Urinary bladder (tissue), 4 donors: ENCODE measurements around the gene ALDH3A2. TPM values are rescaled to one million over a fixed set of nuclear protein-coding genes. Genes with fewer than 3 reads are reported as not detected.
A peak's percentile ranks its signal among the peaks of the same experiment; 100 is the strongest.

ENCODE experiments used
- DNase-seq: peaks from one replicate; pipeline ENCODE4 v3.0.0-alpha.2; 2015; ENCODE audit errors: extremely low spot score
- H3K27ac ChIP-seq: one replicate; pipeline ENCODE4 v1.5.1; 2013; ENCODE audit warnings: low read depth, mild to moderate bottlenecking, moderate library complexity
- H3K36me3 ChIP-seq: one replicate; pipeline ENCODE4 v1.6.1; 2013; ENCODE audit warnings: mild to moderate bottlenecking, moderate library complexity; ENCODE audit not compliant: insufficient read depth
- H3K4me1 ChIP-seq: one replicate; pipeline ENCODE4 v1.6.1; 2013; ENCODE audit warnings: mild to moderate bottlenecking, moderate library complexity; ENCODE audit not compliant: insufficient read depth
- H3K4me3 ChIP-seq: one replicate; pipeline ENCODE4 v1.5.1; 2013; ENCODE audit warnings: low read depth, low read length
- WGBS: extraction: QIAGEN DNeasy Blood & Tissue Kit; methylation state at CpG from one replicate; pipeline ENCODE4 v1.1.7; 2013; 5-methylcytosine and 5-hydroxymethylcytosine counted together
- polyA plus RNA-seq: library from polyadenylated mRNA; stranded (reverse); fragments of 200-250 nt; gene quantifications from one replicate; pipeline ENCODE4 v1.2.3, GENCODE V29; 2013
- total RNA-seq: library from RNA; depleted of rRNA; stranded (reverse); fragments of >200 nt; gene quantifications from one replicate; pipeline ENCODE4 v1.2.3, GENCODE V29; 2014
- donor health status: healthy with polysubstance abuse.
- donor health status: healthy.

ALDH3A2 gene
- total RNA-seq, result 92.0 TPM
- 43.7 TPM for polyA plus RNA-seq

- H3K27ac ChIP-seq, result peak within 1 kb of the TSS; percentile 80
- under 1% methylated on average over 71 of the region's 71 CpGs for WGBS
- no peaks in the 10 kb centered on the region for H3K4me1 ChIP-seq
- H3K36me3 ChIP-seq, result no peaks in the 10 kb centered on the region
- DNase-seq, result peak; percentile 80
- H3K4me3 ChIP-seq, result peak within 1 kb of the TSS; percentile 66
These were observed at the start of gene ALDH3A2 for GRCh38 chr17:19648475-19649273. Gene ALDH3A2, plus strand, starts transcription at chr17:19648751. Its CDS starts 221 bp downstream, at chr17:19648972.

DNA sequence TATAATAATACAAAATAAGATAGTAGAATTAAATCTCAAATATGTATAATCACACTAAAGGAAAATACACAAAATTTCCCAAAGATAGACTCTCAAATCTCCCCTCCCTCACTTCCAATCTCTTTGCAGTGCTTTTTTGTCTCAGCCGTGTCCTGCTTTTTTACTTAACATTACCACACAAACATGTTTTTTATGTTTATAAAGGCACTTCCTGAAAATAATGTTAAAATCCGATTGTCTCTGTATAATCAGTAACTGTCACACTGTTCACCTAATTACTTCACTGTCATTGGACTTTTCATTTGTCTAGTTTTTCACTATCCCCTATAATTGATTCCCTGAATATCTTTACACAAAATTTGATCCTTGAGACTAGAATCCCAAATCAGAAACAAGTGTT, 38.2 kb upstream of the ALDH3A2 start:
- 56% methylated on average over 2 of the region's 2 CpGs for WGBS
- Histone ChIP-seq H3K36me3 (no peaks in the 10 kb centered on the region), H3K27ac (no peak overlapping the region), H3K4me1 (no peaks in the 10 kb centered on the region), H3K4me3 (no peak overlapping the region)
- DNase-seq, result no peak

DNA sequence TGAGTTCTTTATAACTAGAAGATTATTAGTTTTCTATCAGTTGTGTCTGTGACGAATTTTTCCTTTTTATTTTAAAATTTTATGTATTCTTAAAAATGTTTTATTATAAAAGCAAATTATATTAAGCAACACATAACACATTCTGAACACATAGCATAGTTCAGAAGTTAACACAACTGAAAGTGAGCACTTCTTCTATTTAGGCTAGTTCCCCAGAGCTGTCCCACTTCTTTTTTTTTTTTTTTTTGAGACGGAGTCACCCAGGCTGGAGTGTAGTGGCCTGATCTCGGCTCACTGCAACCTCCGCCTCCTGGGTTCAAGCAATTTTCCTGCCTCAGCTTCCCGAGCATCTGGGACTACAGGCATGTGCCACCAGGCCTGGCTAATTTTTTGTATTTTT, 37.7 kb upstream of the ALDH3A2 start:
- Histone ChIP-seq H3K36me3 (no peaks in the 10 kb centered on the region), H3K4me1 (no peaks in the 10 kb centered on the region), H3K4me3 (no peak overlapping the region), H3K27ac (no peak overlapping the region)
- DNase-seq, result no peak
- 87% methylated on average over 5 of the region's 5 CpGs for WGBS

GRCh38 chr17:19613979-19614378, 34.6 kb upstream of the ALDH3A2 start:
- Histone ChIP-seq H3K4me1 (no peaks in the 10 kb centered on the region), H3K36me3 (no peaks in the 10 kb centered on the region), H3K27ac (no peak overlapping the region), H3K4me3 (no peak overlapping the region)
- WGBS, result 83% methylated on average over 10 of the region's 10 CpGs
- DNase-seq, result no peak

- DNase-seq, result no peak
- no peaks in the 10 kb centered on the region for H3K4me1 ChIP-seq
- no peaks in the 10 kb centered on the region for H3K36me3 ChIP-seq
- no peak overlapping the region for H3K4me3 ChIP-seq
- H3K27ac ChIP-seq, result no peak overlapping the region
- whole genome bisulfite sequencing, result 91% methylated on average over 4 of the region's 4 CpGs
These were observed 33.7 kb upstream of the ALDH3A2 start for GRCh38 chr17:19614900-19615299.

DNA sequence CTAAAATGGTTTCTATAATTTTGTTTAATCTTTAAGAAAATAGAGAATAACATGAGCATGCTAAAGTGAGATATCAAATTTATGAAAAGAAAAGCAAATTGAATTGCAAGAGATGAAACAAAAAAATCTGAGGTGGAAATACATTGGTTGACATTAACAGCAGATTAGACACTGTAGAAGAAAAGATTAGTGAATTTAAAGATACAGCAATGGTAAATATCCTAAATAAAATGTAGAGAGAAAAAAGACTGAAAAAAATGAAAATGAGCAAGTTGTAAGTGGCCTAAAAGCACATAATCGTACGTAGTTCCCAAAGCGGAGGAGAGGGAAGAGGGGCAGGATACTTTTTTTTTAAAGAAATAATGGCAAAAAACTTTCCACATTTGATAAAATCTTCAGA, 30.5 kb upstream of the ALDH3A2 start:
- Histone ChIP-seq H3K36me3 (no peaks in the 10 kb centered on the region), H3K27ac (no peak overlapping the region), H3K4me1 (no peaks in the 10 kb centered on the region), H3K4me3 (no peak overlapping the region)
- no peak for DNase-seq
- WGBS, result 96% methylated on average over 3 of the region's 3 CpGs

GRCh38 chr17:19619705-19620325, 28.7 kb upstream of the ALDH3A2 start:
- DNase-seq, result no peak
- H3K4me3 ChIP-seq, result no peak overlapping the region
- H3K4me1 ChIP-seq, result no peaks in the 10 kb centered on the region
- 49% methylated on average over 2 of the region's 2 CpGs for WGBS
- no peaks in the 10 kb centered on the region for H3K36me3 ChIP-seq
- H3K27ac ChIP-seq, result no peak overlapping the region

GRCh38 chr17:19621697-19622096, 26.9 kb upstream of the ALDH3A2 start:
- WGBS, result 100% methylated on average over 1 of the region's 1 CpG
- no peaks in the 10 kb centered on the region for H3K36me3 ChIP-seq
- no peaks in the 10 kb centered on the region for H3K4me1 ChIP-seq
- no peak overlapping the region for H3K27ac ChIP-seq
- H3K4me3 ChIP-seq, result no peak overlapping the region
- DNase-seq, result no peak

DNA sequence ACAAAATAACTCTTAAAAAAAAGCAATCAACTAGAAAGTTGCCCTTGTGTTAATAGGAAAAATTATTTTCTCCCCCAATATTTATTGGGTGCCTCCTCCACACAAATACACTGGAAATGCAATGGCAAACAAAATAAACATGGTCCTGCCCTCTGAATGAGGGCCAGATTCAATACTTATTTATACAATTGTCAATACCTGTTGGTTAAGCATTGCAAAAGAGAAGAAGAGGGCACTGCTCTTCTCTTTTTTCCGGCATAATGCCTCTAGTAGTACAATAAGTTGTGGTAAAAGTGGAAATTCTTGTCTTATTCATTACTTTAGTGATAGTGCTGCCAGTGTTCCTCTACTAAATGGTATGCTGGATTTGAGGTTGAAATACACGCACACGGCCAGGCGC, 22.5 kb upstream of the ALDH3A2 start:
- H3K27ac ChIP-seq, result no peak overlapping the region
- H3K4me1 ChIP-seq, result no peaks in the 10 kb centered on the region
- 95% methylated on average over 4 of the region's 4 CpGs for WGBS
- H3K36me3 ChIP-seq, result no peaks in the 10 kb centered on the region
- H3K4me3 ChIP-seq, result no peak overlapping the region
- DNase-seq, result no peak

GRCh38 chr17:19629449-19629848, 19.1 kb upstream of the ALDH3A2 start:
- Histone ChIP-seq H3K27ac (no peak overlapping the region), H3K36me3 (no peaks in the 10 kb centered on the region), H3K4me1 (no peaks in the 10 kb centered on the region), H3K4me3 (no peak overlapping the region)
- no peak for DNase-seq
- WGBS, result 42% methylated on average over 3 of the region's 3 CpGs

GRCh38 chr17:19630035-19630434, 18.5 kb upstream of the ALDH3A2 start:
- no peak for DNase-seq
- WGBS, result 87% methylated on average over 4 of the region's 4 CpGs
- Histone ChIP-seq H3K4me3 (no peak overlapping the region), H3K4me1 (no peaks in the 10 kb centered on the region), H3K27ac (no peak overlapping the region), H3K36me3 (no peaks in the 10 kb centered on the region)

- H3K4me3 ChIP-seq, result no peak overlapping the region
- WGBS, result 98% methylated on average over 1 of the region's 1 CpG
- DNase-seq, result no peak
- no peaks in the 10 kb centered on the region for H3K4me1 ChIP-seq
- H3K36me3 ChIP-seq, result no peaks in the 10 kb centered on the region
- no peak overlapping the region for H3K27ac ChIP-seq
These were observed 17.9 kb upstream of the ALDH3A2 start for GRCh38 chr17:19630661-19631060.

GRCh38 chr17:19631905-19632304, 16.6 kb upstream of the ALDH3A2 start:
- no peak overlapping the region for H3K27ac ChIP-seq
- H3K4me1 ChIP-seq, result no peaks in the 10 kb centered on the region
- DNase-seq, result no peak
- H3K36me3 ChIP-seq, result no peaks in the 10 kb centered on the region
- 73% methylated on average over 2 of the region's 2 CpGs for WGBS
- no peak overlapping the region for H3K4me3 ChIP-seq

DNA sequence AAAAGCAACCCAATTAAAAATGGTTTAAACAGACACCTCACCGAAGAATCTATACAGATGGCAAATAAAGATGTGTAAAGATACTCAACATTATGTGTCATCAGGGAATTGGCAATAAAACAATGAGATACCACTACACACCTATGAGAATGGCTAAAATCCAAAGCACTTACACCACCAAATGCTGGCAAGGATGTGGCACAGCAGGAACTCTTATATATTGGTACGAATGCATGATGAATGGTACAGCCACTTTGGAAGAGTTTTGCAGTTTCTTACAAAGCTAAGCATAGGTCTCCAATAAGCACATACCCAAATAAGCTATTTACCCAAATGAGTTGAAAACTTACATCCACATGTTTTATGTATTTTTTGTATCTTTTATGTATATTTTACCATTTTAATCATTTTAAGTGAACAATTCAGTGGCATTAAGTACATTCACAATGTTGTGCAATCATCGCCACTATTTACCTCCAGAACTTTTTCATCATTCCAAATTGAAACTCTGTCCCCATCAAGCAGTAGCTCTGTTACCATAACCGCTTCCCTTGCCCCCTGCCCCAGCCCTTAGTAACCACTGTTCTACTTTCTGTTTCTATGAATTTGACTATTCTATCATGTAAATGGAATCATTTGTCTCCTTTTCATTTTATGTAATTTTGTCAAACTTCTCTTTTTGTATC, 6.7 kb upstream of the ALDH3A2 start:
- 80% methylated on average over 4 of the region's 4 CpGs for WGBS
- Histone ChIP-seq H3K4me3 (no peak overlapping the region), H3K4me1 (no peaks in the 10 kb centered on the region), H3K27ac (no peak overlapping the region), H3K36me3 (no peaks in the 10 kb centered on the region)
- no peak for DNase-seq
